Karpas-422 (cell line): ENCODE data around the gene RPL3. TPM values are rescaled to one million over a fixed set of nuclear protein-coding genes. Genes with fewer than 3 reads are reported as not detected.

Experiments used
- DNase-seq: peaks from one replicate; pipeline ENCODE4 v3.0.0-alpha.2; 2015
- H2AFZ ChIP-seq: fragments of 200-600 bp; sonication (generic); 2 replicates; pipeline ENCODE4 v1.6.1; 2014; ENCODE audit warnings: antibody characterized with exemption, low read length, mixed read lengths
- H3K27ac ChIP-seq: fragments of 200-600 bp; sonication (generic); 2 replicates; pipeline ENCODE4 v1.5.1; 2014; ENCODE audit warnings: mild to moderate bottlenecking, low read length, moderate library complexity
- H3K27me3 ChIP-seq: fragments of 200-600 bp; sonication (generic); 2 replicates; pipeline ENCODE4 v1.6.1; 2014; ENCODE audit warnings: low read length, mixed read lengths
- H3K36me3 ChIP-seq: fragments of 200-600 bp; sonication (generic); 2 replicates; pipeline ENCODE4 v1.6.1; 2014; ENCODE audit warnings: low read length, mixed read lengths; ENCODE audit not compliant: insufficient read depth
- H3K4me1 ChIP-seq: fragments of 200-600 bp; sonication (generic); 2 replicates; pipeline ENCODE4 v1.6.1; 2014; ENCODE audit warnings: mild to moderate bottlenecking, low read length, mixed read lengths
- H3K4me2 ChIP-seq: fragments of 200-600 bp; sonication (generic); 2 replicates; pipeline ENCODE4 v1.6.1; 2014; ENCODE audit warnings: low read length, low read depth, mild to moderate bottlenecking; ENCODE audit not compliant: poor library complexity, severe bottlenecking
- H3K4me3 ChIP-seq: fragments of 200-600 bp; sonication (generic); 2 replicates; pipeline ENCODE4 v1.5.1; 2014; ENCODE audit warnings: mild to moderate bottlenecking, antibody characterized with exemption, low read length, mixed read lengths
- H3K79me2 ChIP-seq: fragments of 200-600 bp; sonication (generic); 2 replicates; pipeline ENCODE4 v1.6.1; 2014; ENCODE audit warnings: mild to moderate bottlenecking, low read length, mixed read lengths
- H3K9ac ChIP-seq: fragments of 200-600 bp; sonication (generic); 2 replicates; pipeline ENCODE4 v1.6.0; 2014; ENCODE audit warnings: low read length
- H3K9me2 ChIP-seq: fragments of 200-600 bp; sonication (generic), shearing (Covaris generic); replicated peaks from 2 replicates; pipeline ENCODE4 v1.6.0; 2014; ENCODE audit warnings: mild to moderate bottlenecking, low read length, moderate library complexity; ENCODE audit not compliant: insufficient read depth
- H3K9me3 ChIP-seq: fragments of 300-700, 200-600 bp; sonication (generic); 2 replicates; pipeline ENCODE4 v1.6.1; 2014; ENCODE audit warnings: low read length, mixed read lengths
- H4K20me1 ChIP-seq: fragments of 200-600 bp; sonication (generic); 2 replicates; pipeline ENCODE4 v1.6.1; 2014; ENCODE audit warnings: mild to moderate bottlenecking, antibody characterized with exemption, low read length, low read depth; ENCODE audit not compliant: insufficient read depth
- total RNA-seq: library from RNA; depleted of rRNA; stranded (reverse); fragments of >200 nt; shearing (Covaris generic); gene quantifications from 2 replicates; pipeline ENCODE4 v1.2.3, GENCODE V29; 2014; ENCODE audit warnings: low replicate concordance

RPL3 gene
- total RNA-seq, 1 experiment from 2014 or later: 1,770 TPM

GRCh38 chr22:39281126-39281525, 38.3 kb downstream of the RPL3 start:
- DNase-seq: peak; percentile 63
- Histone ChIP-seq H3K4me3 (no peak overlapping the region), H3K9me2 (no peaks in the 10 kb centered on the region), H2AFZ (no peak overlapping the region), H3K9ac (no peak overlapping the region), H3K9me3 (no peaks in the 10 kb centered on the region), H3K36me3 (no peaks in the 10 kb centered on the region), H4K20me1 (no peaks in the 10 kb centered on the region), H3K4me2 (no peak overlapping the region), H3K79me2 (no peaks in the 10 kb centered on the region), H3K27ac (no peak overlapping the region), H3K4me1 (peaks cover 3% of the 10 kb centered on the region; the same call in 1 of the 2 replicates), H3K27me3 (no peaks in the 10 kb centered on the region; the same call in 1 of the 2 replicates)

- Histone ChIP-seq H3K27ac (no peak overlapping the region), H3K9me3 (no peaks in the 10 kb centered on the region), H4K20me1 (no peaks in the 10 kb centered on the region), H3K79me2 (no peaks in the 10 kb centered on the region), H3K4me2 (no peak overlapping the region), H3K27me3 (no peaks in the 10 kb centered on the region; the same call in 1 of the 2 replicates), H3K9me2 (no peaks in the 10 kb centered on the region), H2AFZ (no peak overlapping the region), H3K4me3 (no peak overlapping the region), H3K9ac (no peak overlapping the region), H3K4me1 (peaks cover 3% of the 10 kb centered on the region; the same call in 1 of the 2 replicates), H3K36me3 (no peaks in the 10 kb centered on the region)
- no peak for DNase-seq
These were observed 39.2 kb downstream of the RPL3 start for GRCh38 chr22:39280250-39280649.

DNA sequence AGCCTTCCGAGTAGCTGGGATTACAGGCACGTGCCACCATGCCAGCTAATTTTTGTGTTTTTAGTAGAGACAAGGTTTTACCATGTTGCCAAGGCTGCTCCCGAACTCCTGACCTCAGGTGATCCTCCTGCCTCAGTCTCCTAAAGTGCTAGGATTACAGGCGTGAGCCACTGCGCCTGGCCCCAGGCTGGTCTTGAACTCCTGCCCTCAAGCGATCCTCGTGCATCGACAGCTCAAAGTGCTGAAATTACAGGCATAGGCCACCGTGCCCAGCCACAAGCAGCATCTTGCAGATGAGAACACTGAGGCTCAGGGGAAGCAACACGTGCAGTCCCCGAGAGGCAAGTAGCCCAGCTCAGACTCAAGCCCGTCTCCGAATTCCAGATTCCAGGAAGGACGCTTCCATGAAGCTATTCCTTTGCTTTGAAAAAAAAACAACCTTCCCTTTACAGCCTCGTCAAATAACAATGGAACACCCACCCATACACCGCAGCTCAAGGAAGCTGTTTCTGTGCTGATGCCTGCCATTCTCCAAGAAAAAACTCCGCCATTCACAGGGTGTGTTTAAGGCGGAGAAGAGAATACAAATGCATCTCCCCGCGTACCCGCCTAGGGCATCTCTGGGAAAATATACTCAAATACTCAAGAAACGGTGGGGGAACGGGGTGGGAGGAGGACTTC, 40.1 kb downstream of the RPL3 start:
- Histone ChIP-seq H3K4me2 (no peak overlapping the region), H3K4me3 (no peak overlapping the region), H3K9me3 (no peaks in the 10 kb centered on the region), H4K20me1 (no peaks in the 10 kb centered on the region), H3K4me1 (peaks cover 3% of the 10 kb centered on the region; the same call in 1 of the 2 replicates), H3K36me3 (no peaks in the 10 kb centered on the region), H3K27me3 (no peaks in the 10 kb centered on the region; the same call in 1 of the 2 replicates), H3K9me2 (no peaks in the 10 kb centered on the region), H3K27ac (no peak overlapping the region), H3K79me2 (no peaks in the 10 kb centered on the region), H3K9ac (no peak overlapping the region), H2AFZ (no peak overlapping the region)
- no peak for DNase-seq

DNA sequence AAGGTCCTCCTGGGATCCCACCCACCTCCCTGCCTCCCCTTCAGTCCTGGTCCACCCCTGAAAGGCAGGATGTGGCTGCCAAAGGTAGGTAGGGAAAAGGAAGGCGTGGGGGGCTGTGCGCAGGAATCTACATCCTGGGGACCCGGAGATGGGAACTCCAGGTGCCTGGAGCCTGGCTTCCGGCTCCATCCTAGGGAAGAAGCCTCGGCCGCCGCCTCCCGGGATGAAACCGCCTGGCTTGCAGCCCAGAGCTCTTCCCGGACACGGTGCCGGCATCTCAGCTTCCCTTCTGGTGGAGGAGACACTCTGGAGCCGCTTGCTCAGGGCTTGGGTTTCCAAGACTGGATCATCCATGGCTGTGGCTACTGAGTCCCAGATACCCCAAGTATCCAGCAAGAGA, 41.4 kb downstream of the RPL3 start:
- Histone ChIP-seq H3K4me2 (no peak overlapping the region), H3K9me2 (no peaks in the 10 kb centered on the region), H3K9me3 (no peaks in the 10 kb centered on the region), H3K27me3 (no peaks in the 10 kb centered on the region; the same call in 1 of the 2 replicates), H3K36me3 (no peaks in the 10 kb centered on the region), H4K20me1 (no peaks in the 10 kb centered on the region), H3K9ac (no peak overlapping the region), H3K27ac (no peak overlapping the region), H2AFZ (no peak overlapping the region), H3K4me1 (peaks cover 3% of the 10 kb centered on the region; the same call in 1 of the 2 replicates), H3K79me2 (no peaks in the 10 kb centered on the region), H3K4me3 (no peak overlapping the region)
- no peak for DNase-seq

GRCh38 chr22:39277142-39277607, 42.2 kb downstream of the RPL3 start:
- Histone ChIP-seq H3K4me3 (no peak overlapping the region), H3K9me2 (no peaks in the 10 kb centered on the region), H3K9ac (no peak overlapping the region), H3K27ac (no peak overlapping the region), H3K9me3 (no peaks in the 10 kb centered on the region), H3K79me2 (no peaks in the 10 kb centered on the region), H3K27me3 (no peaks in the 10 kb centered on the region; the same call in 1 of the 2 replicates), H3K4me2 (no peak overlapping the region), H3K4me1 (peaks cover 3% of the 10 kb centered on the region; the same call in 1 of the 2 replicates), H2AFZ (no peak overlapping the region), H4K20me1 (no peaks in the 10 kb centered on the region), H3K36me3 (no peaks in the 10 kb centered on the region)
- DNase-seq: no peak

- no peak overlapping the region for H3K4me3 ChIP-seq
- H3K9ac ChIP-seq: no peak overlapping the region
- peaks cover 3% of the 10 kb centered on the region; the same call in 1 of the 2 replicates for H3K4me1 ChIP-seq
- no peaks in the 10 kb centered on the region for H4K20me1 ChIP-seq
- no peak for DNase-seq
- no peak overlapping the region for H2AFZ ChIP-seq
- H3K27ac ChIP-seq: no peak overlapping the region
- no peak overlapping the region for H3K4me2 ChIP-seq
- H3K27me3 ChIP-seq: no peaks in the 10 kb centered on the region; the same call in 1 of the 2 replicates
- H3K36me3 ChIP-seq: no peaks in the 10 kb centered on the region
- H3K79me2 ChIP-seq: no peaks in the 10 kb centered on the region
- H3K9me2 ChIP-seq: no peaks in the 10 kb centered on the region
- no peaks in the 10 kb centered on the region for H3K9me3 ChIP-seq
These were observed 42.8 kb downstream of the RPL3 start for GRCh38 chr22:39276440-39277141.

DNA sequence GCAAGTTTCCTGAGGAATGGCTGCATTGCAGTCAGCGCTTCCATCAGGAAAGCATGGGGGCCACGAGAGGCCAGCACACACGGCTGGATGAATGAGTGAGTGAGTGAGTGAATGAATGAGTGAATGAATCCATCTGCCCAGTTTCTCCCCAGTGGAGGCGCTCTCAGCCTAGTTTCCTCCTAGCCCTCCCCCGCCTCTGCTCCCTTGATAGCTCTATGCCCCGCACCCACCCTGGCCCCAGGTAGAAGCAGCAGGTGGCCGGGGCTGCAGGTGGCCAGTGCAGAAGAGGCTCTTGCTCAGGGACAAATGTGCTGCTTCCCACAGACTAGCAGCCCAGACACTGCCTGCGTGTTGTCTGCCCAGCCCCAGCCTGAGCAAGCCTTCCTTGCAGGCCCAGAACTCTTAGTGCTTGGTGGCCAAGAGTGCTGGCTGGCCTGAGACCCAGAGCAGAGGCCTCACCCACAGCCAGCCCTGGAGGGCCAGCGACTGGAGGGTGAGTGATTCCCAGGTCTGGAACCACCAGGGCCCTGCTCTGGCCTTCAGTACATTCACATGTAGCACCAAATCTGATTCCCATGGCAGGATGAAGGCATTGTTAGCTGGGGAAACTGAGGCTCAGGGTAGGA, 43.5 kb downstream of the RPL3 start:
- no peak overlapping the region for H3K27ac ChIP-seq
- no peaks in the 10 kb centered on the region for H3K4me1 ChIP-seq
- no peak for DNase-seq

More for the DNA sequence above, 43.5 kb downstream of the RPL3 start:
- no peaks in the 10 kb centered on the region for H4K20me1 ChIP-seq
- no peaks in the 10 kb centered on the region for H3K79me2 ChIP-seq
- no peak overlapping the region for H2AFZ ChIP-seq
- no peaks in the 10 kb centered on the region for H3K9me2 ChIP-seq
- no peaks in the 10 kb centered on the region for H3K9me3 ChIP-seq
- no peak overlapping the region for H3K9ac ChIP-seq
- no peak overlapping the region for H3K4me3 ChIP-seq
- no peaks in the 10 kb centered on the region for H3K36me3 ChIP-seq
- H3K27me3 ChIP-seq: no peaks in the 10 kb centered on the region; the same call in 1 of the 2 replicates
- H3K4me2 ChIP-seq: no peak overlapping the region
